Astrocyte (in vitro differentiated cells and primary cell): ENCODE results near the gene TICAM2. TPM values are rescaled to one million over a fixed set of nuclear protein-coding genes. Genes with fewer than 3 reads are reported as not detected.
A peak's percentile ranks its signal among the peaks of the same experiment; 100 is the strongest.

Experiments
- DNase-seq: peaks from one replicate; pipeline ENCODE4 v3.0.0-alpha.2; 2010; ENCODE audit warnings: low read depth
- FAIRE-seq: peaks from 2 replicates; lab custom pipeline; 2011; peaks lifted over from hg19 to GRCh38; lab: Jason Lieb, UNC
- H2AFZ ChIP-seq: 2 replicates; pipeline ENCODE4 v1.6.0; 2012; ENCODE audit warnings: low read depth, low read length, inconsistent platforms
- H3K27ac ChIP-seq: 2 replicates; pipeline ENCODE4 v1.5.1; 2011; ENCODE audit warnings: low read depth, low read length, inconsistent platforms
- H3K27me3 ChIP-seq: 2 replicates; pipeline ENCODE4 v1.6.0; 2011; ENCODE audit warnings: low read length, inconsistent platforms; ENCODE audit not compliant: insufficient read depth
- H3K36me3 ChIP-seq: 2 replicates; pipeline ENCODE4 v1.5.1; 2011; ENCODE audit warnings: low read length, inconsistent platforms; ENCODE audit not compliant: insufficient read depth
- H3K4me1 ChIP-seq: 2 replicates; pipeline ENCODE4 v1.5.1; 2011; ENCODE audit warnings: low read length, inconsistent platforms; ENCODE audit not compliant: insufficient read depth
- H3K4me2 ChIP-seq: 2 replicates; pipeline ENCODE4 v1.6.0; 2012; ENCODE audit warnings: low read length, inconsistent platforms
- H3K4me3 ChIP-seq: 2 replicates; pipeline ENCODE4 v1.5.1; 2011; ENCODE audit warnings: low read depth, mild to moderate bottlenecking, low read length, inconsistent platforms; ENCODE audit not compliant: insufficient read depth
- H3K79me2 ChIP-seq: 2 replicates; pipeline ENCODE4 v1.6.0; 2012; ENCODE audit warnings: mild to moderate bottlenecking, low read length, inconsistent platforms; ENCODE audit not compliant: insufficient read depth
- H3K9ac ChIP-seq: 2 replicates; pipeline ENCODE4 v1.6.0; 2012; ENCODE audit warnings: mild to moderate bottlenecking, low read length, inconsistent platforms
- H3K9me3 ChIP-seq: 2 replicates; pipeline ENCODE4 v1.5.1; 2012; ENCODE audit warnings: low read depth, mild to moderate bottlenecking, low read length, inconsistent platforms; ENCODE audit not compliant: insufficient read depth
- H4K20me1 ChIP-seq: 2 replicates; pipeline ENCODE4 v1.6.0; 2012; ENCODE audit warnings: low read length, inconsistent platforms; ENCODE audit not compliant: insufficient read depth
- H3K27ac Mint-ChIP-seq: one replicate; pipeline ENCODE4 v1.8.0; 2021; ENCODE audit warnings: mild to moderate bottlenecking, mixed read lengths; ENCODE audit not compliant: unreplicated experiment
- H3K27me3 Mint-ChIP-seq: one replicate; pipeline ENCODE4 v1.8.0; 2021; ENCODE audit warnings: low read depth, mixed read lengths; ENCODE audit not compliant: unreplicated experiment
- H3K36me3 Mint-ChIP-seq: one replicate; pipeline ENCODE4 v1.8.0; 2021; ENCODE audit warnings: low read depth, mixed read lengths; ENCODE audit not compliant: unreplicated experiment
- H3K4me1 Mint-ChIP-seq: one replicate; pipeline ENCODE4 v1.8.0; 2021; ENCODE audit warnings: low read depth, mixed read lengths; ENCODE audit not compliant: unreplicated experiment
- H3K4me3 Mint-ChIP-seq: one replicate; pipeline ENCODE4 v1.8.0; 2021; ENCODE audit warnings: mild to moderate bottlenecking, moderate library complexity, mixed read lengths; ENCODE audit not compliant: unreplicated experiment
- H3K9me3 Mint-ChIP-seq: one replicate; pipeline ENCODE4 v1.8.0; 2021; ENCODE audit warnings: mild to moderate bottlenecking, mixed read lengths; ENCODE audit not compliant: unreplicated experiment
- CTCF ChIP-seq: IDR thresholded peaks from 2 replicates; pipeline ENCODE4 v1.5.1; 2011; ENCODE audit warnings: low read depth, mild to moderate bottlenecking, inconsistent platforms, low read length, moderate library complexity; ENCODE audit not compliant: insufficient read depth
- EZH2 ChIP-seq: IDR thresholded peaks from 2 replicates; pipeline ENCODE4 v1.6.1; 2012; ENCODE audit warnings: mild to moderate bottlenecking, low read length, inconsistent platforms; ENCODE audit not compliant: insufficient read depth
- total RNA-seq: library from RNA; stranded (reverse); gene quantifications from 2 replicates; pipeline ENCODE4 v1.2.1, GENCODE V29; 2021

The TICAM2 gene
- total RNA-seq, 1 donor from 2014 or later = 6.8 TPM

GRCh38 chr5:115548683-115549082 is 53.6 kb downstream of the TICAM2 start:
- Histone ChIP-seq H3K36me3 (no peaks in the 10 kb centered on the region), H3K27ac (no peak overlapping the region), H3K4me3 (no peak overlapping the region), H2AFZ (no peak overlapping the region), H3K9ac (no peak overlapping the region), H3K27me3 (no peaks in the 10 kb centered on the region), H3K79me2 (peaks cover 6% of the 10 kb centered on the region), H3K9me3 (peaks cover 4% of the 10 kb centered on the region), H4K20me1 (peaks cover 3% of the 10 kb centered on the region), H3K4me2 (no peak overlapping the region), H3K4me1 (peaks cover 10% of the 10 kb centered on the region)
- H3K27me3 Mint-ChIP-seq = no peaks in the 10 kb centered on the region
- no peak overlapping the region for H3K4me3 Mint-ChIP-seq
- H3K27ac Mint-ChIP-seq = no peak overlapping the region
- no peak for FAIRE-seq
- H3K36me3 Mint-ChIP-seq = no peaks in the 10 kb centered on the region
- DNase-seq = no peak
- TF ChIP-seq EZH2 (no peak), CTCF (no peak)
- H3K9me3 Mint-ChIP-seq = peaks cover 5% of the 10 kb centered on the region
- peaks cover 6% of the 10 kb centered on the region for H3K4me1 Mint-ChIP-seq

- Histone ChIP-seq H3K9me3 (peaks cover 4% of the 10 kb centered on the region), H3K36me3 (peaks cover 6% of the 10 kb centered on the region), H2AFZ (peak overlapping the region; percentile 71), H3K4me2 (peak overlapping the region; percentile 69), H3K4me3 (peak overlapping the region; percentile 37), H4K20me1 (peaks cover 35% of the 10 kb centered on the region), H3K4me1 (peaks cover 11% of the 10 kb centered on the region), H3K79me2 (peaks cover 38% of the 10 kb centered on the region), H3K27me3 (no peaks in the 10 kb centered on the region), H3K9ac (peak overlapping the region; percentile 32), H3K27ac (peak overlapping the region; percentile 47)
- no peak for FAIRE-seq
- TF ChIP-seq CTCF (no peak), EZH2 (no peak)
- no peaks in the 10 kb centered on the region for H3K4me1 Mint-ChIP-seq
- H3K27me3 Mint-ChIP-seq = no peaks in the 10 kb centered on the region
- peaks cover 4% of the 10 kb centered on the region for H3K36me3 Mint-ChIP-seq
- DNase-seq = no peak
- H3K9me3 Mint-ChIP-seq = peaks cover 5% of the 10 kb centered on the region
- peak overlapping the region; percentile 80 for H3K27ac Mint-ChIP-seq
- peak overlapping the region; percentile 98 for H3K4me3 Mint-ChIP-seq
Measured at GRCh38 chr5:115545351-115545882, 56.9 kb downstream of the TICAM2 start.
